GM21515 (cell line): Measurements from ENCODE around the gene IRF2BP2.
"Not testable (repeated sequence)": the region's sequence is repeated elsewhere in the genome, so short reads cannot be mapped to it uniquely, and the experiment has no call there.

ENCODE experiments used
- ATAC-seq: cut with Tn5 transposase; IDR thresholded peaks from one replicate; pipeline ENCODE4 v1.9.1; 2021; ENCODE audit not compliant: unreplicated experiment

The IRF2BP2 gene

DNA sequence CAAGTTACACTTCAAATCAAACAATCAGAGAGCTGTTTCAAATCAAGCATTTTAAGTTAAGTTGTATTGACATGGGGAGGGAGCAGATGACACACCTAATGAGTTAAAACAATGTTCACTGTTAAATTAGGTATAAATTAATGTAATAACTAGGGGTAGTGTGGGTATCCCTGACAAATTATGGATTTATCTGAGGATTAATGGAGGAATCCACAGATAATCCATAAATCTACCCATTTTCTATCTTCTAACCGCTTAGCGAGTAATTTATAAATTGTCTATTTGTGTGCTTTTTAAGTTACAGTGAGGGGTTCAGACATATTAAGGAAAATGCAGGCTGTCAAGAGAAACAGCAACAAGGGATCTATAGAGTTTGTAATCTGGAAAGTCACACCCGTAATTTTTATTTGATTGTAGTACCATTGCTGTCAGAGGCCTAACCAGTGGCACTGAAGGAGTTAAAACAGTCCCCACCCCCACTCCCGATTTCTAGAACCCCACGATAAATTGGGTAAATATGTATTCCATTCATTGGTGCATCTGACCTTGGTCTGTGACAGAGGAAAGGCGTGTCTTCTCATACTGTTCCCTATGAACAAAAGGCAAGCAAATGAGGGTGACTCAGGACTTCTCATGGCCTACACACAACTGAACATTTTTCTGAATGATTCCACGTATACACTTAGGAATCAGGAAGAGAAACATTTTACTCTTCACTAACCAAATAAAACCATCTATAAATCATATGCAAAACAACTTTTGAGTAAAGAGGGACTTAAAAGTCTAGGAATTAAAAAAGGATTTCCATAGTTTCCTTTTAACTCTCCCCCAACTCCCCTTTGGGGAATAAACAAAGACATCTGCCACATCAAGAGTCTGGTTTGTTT lies 7.4 kb downstream of the IRF2BP2 start:
- ATAC-seq = no peak

DNA sequence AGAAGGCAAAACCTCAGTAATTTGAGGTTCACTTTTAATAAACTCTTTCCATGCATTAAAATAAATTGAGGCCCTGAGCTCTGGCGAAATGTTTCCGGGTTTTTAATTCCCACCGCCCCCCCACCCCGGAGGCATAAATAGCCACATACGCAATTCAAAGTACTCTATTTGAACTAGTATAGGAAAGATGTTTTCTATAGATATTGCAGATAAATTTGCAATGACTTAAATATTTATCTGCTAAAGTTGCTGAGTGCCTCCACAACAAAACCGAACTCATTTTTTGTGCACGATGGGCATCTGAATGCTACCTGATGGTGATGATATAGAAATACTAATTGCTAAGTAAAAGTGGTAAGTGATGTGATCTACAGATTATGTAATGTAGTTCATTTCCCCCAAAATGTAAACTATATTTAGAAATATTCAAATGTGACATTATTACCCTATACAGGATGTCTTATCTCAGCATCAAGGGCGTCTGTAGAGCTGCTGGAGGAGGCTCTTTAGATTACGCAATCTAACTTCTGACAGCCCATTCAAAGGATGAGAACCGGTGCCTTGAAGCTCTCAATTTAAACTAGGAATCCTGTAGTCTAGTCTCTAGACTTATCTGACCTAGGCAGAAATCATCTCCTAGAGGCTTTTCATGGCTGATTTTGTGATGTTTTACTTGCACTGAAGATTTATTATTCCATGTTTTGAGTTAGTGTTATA lies 8.5 kb downstream of the IRF2BP2 start:
- no peak for ATAC-seq

DNA sequence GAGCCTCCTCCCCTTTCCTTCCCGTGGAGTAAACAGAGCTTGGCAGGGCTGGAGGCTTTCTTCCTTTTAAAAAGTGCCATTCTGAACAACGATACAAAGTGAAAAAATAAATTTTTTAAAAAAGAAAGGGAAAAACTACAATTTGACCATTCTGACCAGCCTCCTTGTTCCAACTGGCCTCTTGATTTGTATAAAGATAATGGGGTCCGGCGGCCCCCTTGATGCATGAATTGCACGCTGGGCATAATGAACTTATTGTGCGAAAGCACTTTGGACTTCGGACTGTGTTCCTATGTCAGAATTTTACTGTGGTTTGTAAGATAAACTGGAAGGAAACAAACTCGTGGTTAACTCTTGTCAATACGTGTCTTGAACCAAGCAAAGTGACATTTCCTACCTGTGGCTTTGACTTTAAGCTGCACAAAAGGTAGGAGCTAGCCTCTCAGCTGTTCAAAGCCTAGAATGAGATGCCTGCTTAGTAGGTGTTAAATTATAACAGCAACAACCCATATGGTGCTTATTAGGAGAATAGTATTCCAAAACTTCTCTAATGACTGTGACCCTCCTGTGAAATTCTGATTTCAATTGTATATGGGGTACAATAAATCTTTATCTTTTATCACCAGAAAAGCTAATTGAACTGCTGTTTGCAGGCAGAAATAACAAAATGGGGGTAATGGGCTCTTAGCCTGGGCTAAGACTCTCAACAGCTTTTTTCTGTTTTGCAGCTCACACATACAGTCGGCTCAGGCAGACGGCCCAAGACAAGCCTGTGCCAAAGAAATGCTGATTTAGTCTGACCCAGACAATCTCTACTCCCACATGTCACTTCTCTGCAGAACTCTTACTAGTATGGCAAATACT lies 9.3 kb downstream of the IRF2BP2 start:
- ATAC-seq = peak; percentile 9

DNA sequence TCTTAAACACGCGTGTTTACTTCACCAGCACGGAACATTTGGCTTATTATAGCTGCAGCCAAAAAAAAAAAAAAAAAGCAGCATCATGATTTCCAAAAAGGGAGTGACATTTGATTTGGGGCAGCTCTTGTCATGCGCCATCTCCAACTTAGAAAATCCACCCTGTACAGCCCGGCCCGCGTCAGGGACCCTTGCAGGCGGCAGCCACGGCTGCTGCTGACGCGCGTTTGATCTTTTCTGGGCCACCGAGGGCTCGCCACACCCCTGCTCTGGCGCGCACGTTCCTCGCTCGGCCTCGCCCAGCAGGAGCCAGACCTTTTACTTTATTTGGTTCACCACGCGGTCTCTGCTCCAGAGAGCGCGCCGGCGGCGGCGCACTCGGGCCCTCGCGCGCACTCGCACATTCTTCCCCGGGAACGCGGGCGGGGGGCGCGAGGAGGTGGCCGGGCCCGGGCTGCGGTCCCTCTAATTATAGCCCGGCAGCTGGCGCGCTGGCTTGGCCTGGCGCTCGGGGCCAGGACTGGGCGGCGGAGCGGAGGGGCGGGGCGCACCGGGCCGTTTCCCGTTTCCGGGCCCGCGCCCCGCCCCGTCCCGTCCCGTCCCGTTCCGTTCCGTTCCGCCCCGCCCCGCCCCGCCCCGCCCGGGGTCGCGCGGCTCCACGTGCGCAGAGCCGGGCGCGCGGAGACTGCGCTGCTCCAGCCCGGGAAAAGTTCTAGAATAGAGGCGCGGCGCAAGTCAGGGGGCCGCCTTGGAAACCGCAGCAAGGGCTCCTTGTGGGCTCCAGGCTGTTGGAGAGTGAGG lies 10.2 kb downstream of the IRF2BP2 start:
- peak; percentile 64 for ATAC-seq

DNA sequence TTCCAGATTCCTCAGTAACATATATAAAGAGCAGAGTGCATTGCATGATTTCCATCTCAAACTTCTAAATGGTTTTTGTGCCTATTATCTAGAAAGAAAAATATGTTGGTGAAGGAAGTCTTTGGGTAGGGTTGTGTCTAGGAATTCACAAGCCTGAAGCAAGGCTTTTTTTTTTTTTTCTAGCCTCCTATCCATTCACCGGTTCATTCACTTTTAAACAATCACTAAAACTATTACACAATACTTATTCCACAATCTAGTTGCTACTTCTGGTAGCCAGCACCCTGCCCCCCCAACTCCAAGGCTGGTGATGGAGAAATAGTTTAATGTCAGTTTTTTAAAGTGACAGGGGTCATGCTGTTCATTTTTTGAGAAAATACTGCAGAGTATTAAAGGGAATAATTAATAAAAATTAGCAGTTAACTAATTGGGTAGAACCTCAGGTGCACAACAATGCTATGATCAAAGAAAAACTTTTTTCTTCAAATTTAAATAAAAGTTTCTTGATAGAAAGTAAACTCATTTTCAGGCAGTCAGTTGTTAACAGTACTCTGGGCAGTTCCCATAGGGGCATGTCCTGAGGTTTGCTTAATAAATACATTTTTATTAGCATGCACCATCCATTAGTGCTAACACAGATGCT lies 10.9 kb downstream of the IRF2BP2 start:
- ATAC-seq = no peak

DNA sequence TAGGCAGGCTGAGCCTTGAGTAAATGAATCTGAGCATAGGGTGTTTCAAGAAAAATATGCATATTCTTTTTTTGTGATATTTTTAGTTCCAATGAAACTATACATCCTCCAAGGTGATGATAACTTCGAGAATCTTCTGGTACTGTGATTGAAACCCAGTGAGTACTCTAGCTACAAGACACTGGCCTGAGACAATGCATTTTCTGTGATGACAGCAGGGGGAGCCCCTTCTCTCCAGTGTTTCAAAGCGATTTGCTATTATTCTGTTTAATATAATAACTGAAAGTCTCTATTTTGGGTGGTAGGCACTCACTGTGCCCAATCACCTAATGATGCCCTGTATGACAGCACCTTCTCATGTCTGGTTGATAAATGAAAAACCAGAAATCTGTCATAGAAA lies 12.1 kb downstream of the IRF2BP2 start:
- ATAC-seq = no peak

DNA sequence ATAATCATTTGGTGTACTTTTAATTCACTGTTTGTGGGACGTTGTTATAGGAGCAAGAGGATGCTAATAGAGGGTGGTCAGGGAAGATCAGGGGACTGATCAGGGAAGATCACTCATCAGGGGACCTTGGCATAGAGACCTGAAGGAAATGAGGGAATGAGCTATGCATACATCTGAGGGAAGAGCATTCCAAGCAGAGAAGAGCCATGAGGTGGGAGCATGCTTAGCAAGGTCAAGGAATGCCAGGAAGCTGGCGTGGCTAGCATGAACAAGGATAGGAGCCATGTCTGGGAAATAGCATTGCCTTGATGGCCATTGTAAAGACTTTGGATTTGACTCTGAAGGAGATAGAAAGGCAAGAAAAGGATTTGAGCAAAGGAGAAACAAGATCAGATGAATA lies 14.1 kb downstream of the IRF2BP2 start:
- ATAC-seq = no peak

DNA sequence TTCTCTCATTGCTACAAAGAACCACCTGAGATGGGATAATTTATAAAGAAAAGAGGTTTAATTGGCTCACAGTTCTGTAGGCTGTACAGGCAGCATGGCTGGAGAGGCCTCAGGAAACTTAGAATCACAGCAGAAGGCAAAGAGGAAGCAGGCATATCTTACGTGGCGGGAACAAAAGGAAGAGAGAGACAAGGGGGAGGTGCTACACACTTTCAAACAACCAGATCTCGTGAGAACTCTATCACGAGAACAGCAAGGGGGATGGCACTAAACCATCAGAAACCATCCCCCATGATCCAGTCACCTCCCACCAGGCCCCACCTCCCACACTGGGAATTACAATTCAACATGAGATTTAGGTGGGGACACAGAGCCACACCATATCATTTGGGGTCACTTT lies 15.4 kb downstream of the IRF2BP2 start:
- not testable (repeated sequence) for ATAC-seq

DNA sequence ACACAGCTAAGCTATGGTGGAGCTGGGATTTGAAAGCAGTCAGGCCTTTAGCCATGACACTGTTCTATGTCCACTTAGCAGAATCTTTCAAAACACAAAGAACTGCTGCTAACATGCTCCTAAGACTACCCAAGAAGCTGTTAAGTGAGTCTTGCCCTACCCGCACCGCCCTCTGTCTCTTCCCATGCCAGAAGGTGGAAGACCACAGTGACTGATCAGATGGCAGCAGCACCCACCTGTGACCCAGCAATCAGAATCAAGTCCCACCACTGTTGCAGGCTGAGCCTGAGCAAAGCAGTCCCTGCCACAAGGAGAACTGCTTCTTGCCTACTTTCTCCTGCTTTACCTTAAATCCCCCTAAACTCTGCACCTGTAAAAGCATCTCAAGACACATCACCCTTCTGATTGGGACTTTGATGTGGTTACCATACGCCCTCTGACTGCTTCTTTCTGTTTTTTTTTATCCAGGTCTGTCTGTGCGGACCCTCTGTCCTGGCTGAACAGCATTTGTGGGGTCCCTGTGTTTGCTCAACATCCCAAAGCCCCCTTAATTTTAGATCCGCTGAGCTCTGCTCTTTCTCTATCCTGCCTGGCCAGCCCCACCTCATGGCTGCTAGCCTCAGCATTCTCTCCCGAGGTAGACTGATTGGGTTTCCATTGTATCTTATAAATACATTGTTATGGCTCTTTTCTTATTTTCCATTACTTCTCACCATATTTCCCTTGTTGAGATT lies 16.0 kb downstream of the IRF2BP2 start:
- ATAC-seq = no peak

DNA sequence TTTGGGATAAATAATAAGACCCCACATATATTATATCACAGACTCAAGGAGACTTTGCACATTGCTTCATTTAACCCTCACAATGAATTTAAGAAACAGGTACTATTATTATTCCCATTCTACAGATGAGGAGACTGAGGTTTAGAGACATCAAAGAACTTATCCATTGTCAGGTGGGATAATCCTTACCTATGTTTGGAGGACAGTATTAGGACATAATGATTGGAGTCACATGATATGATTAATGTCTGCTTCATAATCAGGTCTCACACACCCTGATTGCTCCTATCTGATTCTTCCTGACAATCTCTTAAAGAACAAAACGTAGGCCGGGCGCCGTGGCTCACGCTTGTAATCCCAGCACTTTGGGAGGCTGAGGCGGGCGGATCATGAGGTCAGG lies 16.9 kb downstream of the IRF2BP2 start:
- no peak for ATAC-seq

DNA sequence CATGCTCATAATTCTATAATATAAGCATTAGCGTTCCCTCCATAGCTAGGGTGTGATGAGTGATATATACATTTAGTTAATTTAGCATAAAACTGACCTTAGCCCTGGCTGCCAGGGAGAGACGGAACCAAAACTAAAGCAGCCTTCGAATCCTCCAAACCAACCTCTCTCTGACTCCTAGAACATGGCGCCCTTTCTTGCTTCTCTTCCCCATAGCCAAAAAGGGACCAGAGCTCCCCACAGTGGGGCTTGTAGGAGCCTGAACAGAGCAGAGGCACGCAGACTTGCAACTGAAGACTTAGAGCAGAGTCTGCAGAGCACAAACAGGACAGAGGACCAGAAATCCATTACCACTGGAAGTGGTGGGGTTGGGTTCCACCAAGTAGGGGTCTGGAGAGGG lies 17.7 kb downstream of the IRF2BP2 start:
- no peak for ATAC-seq

DNA sequence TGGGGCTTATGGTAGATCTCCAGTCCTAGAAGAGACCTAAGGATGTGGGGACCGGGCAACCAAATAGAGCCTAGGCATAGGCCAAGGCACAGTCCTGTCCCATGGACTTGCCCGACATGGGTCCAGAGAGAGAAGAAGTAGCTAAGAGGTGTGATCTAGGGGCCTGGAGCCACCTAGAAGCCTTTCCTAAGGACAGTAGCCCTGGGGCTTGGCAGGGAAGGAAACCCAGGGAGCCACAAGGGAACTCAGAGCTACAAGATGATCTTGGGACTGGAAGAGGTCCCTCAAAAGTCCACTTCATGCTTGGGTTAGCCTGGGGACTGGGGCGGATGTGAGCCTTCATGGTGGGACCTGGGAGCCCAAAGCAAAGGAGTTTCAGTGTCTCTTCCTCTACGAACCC lies 18.8 kb downstream of the IRF2BP2 start:
- no peak for ATAC-seq

DNA sequence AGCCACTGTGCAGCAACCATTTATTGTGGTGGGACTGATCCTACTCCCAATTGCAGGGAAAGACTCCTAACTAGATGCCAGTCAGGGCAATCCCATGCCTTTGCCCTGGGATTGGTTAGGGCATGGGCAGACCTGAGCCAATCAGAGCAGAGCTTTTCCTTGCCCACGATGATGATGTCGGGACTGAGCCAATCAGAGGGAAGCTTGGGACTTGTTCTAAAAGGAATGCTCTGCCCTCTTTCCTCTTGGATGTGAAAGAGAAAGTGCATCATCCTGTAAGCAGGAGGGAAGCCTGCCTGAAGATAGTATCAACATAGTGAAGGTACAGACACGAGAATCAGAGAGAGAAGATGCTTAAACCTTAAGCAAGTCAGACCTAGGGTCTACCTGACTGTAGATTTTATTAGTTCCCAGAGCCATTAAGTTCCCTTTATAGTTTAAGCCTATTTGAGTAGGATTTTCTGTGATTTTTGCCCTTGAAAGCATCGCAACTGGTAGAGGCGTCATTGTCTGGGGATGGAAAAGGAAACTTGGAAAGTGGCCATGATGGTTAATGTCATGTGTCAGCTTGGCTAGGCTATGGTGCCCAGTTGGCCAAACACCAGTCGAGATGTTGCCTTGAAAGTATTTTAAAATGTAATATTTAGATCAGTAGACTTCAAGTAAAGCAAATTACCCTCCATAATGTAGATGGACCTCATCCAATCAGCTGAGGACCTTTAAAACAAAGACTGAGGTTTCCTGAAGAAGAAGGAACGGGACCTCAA lies 19.9 kb downstream of the IRF2BP2 start:
- ATAC-seq = no peak

DNA sequence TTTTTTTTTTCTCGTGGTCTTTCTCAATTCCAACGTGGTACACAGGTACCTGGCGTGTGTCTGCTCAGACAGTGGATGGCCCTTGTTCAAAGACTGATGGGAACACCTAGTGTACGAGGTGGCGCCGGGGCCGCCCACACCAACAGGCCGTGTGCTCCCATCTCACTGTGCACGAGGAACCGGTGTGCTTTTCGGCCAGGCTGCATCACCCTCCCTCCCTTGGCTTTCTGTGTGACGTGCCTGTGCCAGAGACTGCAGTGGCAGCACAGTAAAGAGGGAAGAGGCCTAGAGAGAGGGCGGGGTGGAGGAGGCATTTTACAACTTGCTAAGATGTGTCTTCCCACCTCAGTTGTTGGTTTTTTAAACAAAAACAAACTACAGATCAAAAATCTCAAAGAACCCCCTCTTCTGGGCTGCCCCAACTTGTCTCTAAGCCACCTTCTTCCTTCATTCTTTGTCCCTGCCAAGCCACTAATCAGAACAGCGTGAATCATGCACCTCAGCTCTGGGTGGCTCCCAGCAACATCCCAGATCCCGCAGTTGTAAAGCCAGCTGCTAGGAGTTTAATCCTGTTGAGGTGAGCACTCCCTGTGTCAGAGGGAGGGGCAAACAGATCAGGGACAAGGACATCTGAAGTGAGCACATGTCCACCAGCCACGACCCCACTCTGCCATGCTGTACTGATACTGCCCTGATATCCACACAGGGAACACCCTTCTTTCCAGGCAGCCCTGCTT lies 20.7 kb downstream of the IRF2BP2 start:
- no peak for ATAC-seq

DNA sequence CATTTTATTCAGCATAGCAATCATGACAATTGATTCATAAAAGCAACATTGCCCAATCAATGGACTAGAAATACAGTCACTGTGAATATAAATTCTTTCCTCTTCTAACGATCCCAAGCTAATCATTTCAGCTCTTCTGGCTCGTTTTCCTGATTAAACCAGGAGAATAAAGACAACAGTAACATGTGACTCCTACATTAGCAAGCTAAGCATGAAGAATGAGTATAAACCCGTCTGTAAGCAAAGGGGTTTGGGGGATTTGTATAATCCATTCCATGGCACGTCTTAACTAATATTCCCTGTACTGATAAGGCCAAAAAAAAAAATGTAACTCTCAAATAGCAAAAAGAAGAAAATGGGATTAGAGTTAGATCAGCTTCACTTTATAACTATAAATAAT lies 21.6 kb downstream of the IRF2BP2 start:
- ATAC-seq = no peak

DNA sequence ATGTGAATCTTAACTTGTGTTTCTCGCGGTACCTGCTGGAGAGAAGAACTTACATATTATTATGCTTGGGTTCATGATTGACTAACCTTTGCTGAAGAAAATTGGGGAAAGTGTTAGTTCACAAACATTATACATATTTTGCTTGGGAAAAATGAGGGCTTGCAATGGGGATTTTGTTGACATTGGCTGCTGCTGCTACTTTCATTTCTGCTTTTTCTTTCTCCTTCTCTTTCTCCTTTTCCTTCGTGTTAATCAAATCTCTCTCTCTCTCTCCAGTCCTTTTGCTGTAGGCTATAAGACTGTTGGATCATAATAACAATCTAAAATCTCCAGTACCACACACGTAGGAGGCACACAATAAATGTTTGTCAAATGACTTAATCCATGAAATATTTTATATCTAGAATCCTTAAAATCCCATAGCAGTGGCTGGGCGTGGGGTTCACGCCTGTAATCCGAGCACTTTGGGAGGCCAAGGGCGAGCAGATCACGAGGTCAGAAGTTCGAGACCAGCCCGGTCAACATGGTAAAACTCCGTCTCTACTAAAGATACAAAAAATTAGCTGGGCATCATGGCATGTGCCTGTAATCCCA lies 23.0 kb downstream of the IRF2BP2 start:
- no peak for ATAC-seq

DNA sequence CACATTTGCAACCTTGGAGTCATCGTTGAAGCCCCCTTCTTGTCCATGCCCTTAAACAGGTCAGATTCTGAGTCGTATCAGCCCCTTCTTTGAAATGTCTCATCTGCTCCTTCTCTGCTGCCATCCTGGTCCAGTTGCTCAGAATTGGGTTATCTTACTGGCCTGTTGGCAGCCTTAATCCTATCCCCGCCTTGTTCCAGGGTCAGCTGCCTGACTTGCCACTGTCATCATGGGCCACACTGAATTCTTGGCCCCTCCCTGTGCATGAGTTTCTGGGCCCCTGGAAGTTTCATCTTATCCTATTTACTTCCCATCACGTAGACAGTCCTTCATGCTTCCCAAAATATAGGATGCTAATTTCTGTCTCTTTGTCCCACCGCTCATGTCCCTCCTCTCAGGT lies 23.7 kb downstream of the IRF2BP2 start:
- ATAC-seq = no peak
